Raji (cell line): ENCODE results near the gene MYH15.

Source experiments
- POLR2A ChIP-seq: IDR thresholded peaks from 2 replicates; pipeline ENCODE4 v1.6.1; 2011; ENCODE audit warnings: low read depth, low read length, control low read depth; ENCODE audit not compliant: insufficient read depth

MYH15 gene

DNA sequence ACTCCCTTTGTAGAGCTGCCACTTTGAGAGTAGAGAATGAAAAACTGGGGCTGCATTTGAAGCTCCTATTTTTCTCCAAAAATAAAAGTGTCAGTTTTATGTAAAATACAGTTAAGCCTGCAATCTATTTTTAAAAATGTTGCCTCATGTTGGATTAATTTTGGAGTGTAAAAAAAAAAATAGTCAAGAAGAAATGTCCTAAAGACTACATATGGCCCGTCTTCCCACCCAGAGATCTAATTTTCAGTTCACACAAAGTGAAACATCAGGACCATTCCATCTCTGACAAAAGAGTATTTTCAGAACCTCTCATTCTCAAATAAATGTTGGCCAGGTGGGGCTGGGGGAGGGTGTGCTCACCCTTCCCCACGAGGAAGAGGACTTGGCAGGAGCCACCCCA is 151.4 kb downstream of the MYH15 start:
- no peak for TF ChIP-seq POLR2A

DNA sequence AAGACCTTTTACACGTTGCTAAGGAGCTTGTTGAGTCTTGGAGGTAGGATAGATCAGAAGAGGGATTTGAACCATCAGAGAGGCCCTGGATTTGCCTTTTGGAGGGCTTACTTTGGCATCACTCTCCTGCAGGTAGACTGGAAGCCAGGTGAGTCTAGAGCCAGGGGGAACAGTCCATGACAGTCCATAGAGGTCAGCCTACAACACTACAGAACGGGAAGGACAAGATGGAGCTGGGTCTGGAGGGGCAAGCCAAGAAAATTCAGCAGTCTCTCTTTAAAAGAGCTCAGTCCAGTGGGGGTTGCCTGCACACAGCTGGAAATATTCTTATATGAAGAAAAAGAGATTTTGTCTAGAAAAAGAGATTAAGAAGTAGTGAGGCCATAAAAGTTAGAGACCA is 153.4 kb downstream of the MYH15 start:
- no peak for TF ChIP-seq POLR2A

DNA sequence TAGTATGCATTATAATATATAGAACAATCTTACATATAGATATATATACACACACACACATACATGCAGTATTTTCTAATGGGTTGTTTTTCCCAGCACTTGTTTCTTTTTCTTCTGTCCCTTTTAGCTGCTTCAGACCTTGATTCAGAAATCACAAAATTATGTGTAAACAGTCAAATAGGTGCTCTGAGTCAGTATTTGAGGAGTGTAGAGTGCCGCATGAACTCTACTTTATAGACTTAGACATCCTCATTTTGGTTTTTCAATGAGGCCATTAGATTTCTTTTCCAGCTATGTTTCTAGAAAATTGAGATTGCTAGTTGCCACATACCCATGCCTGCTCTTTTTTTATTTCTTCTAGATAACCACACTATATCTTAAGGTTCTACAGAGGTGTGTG is 155.8 kb downstream of the MYH15 start:
- no peak for TF ChIP-seq POLR2A

DNA sequence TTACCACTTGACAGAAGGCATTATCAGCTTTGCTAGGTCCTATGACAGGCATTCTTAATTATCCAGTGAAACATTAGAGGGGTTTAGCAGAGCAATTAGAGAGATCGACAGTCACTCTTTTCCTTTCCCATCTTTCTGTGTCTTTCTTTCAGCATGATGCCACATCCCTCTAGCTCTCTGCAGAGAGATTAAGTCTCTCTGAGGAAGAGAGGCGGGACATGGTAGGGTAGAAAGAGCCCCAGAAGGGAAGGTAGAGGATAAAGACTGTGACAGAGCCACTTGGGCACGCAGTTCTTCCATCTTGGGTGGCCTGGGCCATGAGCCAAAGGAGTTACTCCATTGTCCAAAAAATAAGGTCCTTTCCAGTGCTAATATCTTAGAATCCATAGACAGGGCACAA is 158.2 kb downstream of the MYH15 start:
- no peak for TF ChIP-seq POLR2A

DNA sequence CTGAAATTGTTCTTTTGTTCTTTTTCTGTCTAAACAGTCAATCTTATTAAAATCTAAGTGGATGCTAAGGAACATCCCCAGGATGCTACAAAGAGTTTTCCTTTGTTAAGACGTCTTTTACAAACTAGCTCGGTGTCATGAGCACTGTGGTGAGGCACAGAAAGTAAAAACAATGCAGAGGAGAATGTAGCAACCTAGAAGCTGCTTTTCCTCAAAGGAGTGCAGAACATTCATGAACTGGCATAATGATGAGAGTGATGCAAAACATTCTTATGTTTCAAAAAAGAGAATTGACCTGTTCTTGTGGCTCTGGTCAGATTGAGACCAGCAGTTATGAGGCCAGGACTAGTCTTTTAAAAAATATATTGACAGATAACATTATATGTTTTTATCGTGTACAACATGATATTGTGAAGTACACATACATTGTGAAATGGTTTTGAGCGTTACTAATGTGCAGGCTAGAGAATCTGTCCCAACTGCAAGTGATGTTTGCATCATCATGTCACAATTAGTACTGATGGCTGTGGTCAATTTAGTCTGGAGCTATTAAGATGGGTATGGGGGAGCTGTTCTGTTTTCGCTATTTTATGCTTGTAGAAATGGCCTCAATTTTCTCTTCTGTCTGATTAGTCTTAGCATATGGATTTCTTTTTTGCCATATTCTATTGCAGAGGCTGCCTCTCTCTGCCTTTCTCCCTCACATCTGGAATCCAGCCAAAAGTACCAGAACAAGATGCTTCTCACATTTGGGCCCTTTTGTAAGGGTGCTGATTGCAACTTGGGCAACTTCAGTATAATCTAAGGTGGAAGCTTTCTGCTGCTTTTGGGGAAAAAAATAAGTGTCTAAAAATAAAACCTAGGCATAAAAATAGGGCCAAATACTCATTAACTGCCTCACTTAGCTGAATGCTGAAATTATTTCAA is 163.8 kb downstream of the MYH15 start:
- no peak for TF ChIP-seq POLR2A

DNA sequence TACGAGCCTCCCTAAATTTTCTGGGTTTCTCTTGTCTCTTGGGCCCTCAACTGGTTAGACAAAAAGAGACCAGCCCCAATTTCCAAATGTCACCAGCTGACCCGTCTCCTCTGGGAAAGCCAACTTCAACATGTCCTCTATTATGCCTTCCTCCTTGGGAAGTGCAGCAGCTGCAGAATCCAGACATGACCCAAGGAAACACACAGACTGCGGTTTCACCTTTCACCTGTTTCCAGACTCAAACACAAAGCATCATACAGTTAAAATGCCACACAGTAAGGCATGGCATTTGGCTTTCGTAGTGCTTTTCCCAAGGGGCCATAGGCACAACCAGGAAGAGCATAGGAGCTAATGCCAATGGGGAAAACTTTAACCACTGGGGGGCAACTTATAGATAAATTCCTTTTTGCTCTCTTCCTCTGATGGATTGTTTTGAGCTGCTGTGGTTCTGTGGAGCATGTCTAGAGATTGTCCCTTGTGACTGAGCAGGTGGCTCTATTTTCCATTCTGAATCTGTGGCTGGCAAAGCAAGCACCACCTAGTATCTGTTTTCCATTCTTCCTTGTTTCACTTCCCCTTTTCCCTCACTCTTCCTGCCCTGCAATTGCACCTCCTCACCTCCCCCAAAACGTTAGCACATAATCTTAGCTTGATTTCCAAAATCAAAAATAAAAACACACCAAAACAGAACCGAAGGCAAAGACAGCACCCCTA is 164.7 kb downstream of the MYH15 start:
- TF ChIP-seq POLR2A: no peak

DNA sequence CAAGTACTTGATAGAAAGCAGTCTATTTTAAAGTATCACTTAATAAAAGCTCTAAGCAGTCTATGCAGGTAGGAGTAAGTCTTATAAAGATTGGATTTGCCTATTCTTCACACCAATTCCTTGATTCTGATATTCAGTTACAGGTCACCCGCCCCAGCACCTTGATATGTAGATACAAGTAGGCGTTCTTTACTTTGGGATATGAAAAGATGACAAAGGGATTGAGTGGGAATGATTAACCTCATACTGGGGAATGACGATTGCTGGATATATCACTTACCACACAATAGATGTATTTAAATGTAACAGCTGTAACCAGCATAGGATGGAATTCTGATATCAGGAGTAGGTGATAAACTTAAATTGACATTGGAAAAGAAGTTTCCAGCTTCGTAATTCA is 166.9 kb downstream of the MYH15 start:
- no peak for TF ChIP-seq POLR2A

DNA sequence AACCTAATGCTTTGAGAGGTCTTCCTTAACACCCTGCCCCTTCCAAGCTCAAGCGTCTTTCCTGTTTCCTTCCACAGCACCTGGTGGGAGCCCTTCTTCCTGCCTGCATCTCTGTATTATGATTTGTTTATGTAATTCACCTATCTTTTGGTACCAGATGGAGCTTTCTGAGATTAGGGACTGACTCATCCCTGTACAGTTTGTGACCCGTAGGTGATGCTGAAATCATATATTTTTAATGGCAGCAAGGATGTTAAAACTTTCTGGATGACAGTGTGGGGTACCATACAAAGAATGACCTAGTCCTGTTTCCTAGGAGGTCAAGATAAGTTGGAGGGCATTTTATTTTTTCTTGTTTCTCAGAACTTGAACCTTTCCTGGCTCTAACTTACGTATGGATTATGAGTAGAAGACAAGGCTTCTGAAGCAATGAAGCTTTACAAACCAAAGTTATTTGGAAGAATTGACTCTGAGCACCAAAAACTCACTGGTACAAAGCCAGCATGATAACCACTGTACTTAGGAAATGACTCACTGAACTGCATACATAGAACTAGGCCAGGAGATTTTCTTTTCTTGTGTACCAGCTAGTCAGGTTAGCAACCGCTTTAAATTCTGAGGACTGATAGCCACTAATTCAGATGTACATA is 167.4 kb downstream of the MYH15 start:
- TF ChIP-seq POLR2A: no peak

DNA sequence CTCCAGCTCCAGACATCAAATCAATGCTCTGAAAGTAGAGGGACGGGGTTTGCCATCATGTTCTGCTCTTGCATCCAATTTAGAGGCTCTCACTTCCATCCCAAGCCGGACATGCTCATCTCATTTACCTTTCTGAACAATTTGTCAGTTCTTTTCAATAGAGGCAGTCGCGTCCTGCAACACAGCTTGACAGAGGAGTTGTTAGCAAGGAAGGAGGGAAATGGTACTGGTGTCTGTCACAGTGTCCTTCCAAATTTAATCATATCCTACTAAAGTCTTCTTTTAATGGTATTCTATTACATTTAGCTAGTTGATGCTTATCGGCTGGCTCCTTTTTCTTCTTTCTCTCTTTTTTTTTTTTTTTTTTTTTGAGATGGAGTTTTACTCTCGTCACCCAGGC is 168.5 kb downstream of the MYH15 start:
- no peak for TF ChIP-seq POLR2A

DNA sequence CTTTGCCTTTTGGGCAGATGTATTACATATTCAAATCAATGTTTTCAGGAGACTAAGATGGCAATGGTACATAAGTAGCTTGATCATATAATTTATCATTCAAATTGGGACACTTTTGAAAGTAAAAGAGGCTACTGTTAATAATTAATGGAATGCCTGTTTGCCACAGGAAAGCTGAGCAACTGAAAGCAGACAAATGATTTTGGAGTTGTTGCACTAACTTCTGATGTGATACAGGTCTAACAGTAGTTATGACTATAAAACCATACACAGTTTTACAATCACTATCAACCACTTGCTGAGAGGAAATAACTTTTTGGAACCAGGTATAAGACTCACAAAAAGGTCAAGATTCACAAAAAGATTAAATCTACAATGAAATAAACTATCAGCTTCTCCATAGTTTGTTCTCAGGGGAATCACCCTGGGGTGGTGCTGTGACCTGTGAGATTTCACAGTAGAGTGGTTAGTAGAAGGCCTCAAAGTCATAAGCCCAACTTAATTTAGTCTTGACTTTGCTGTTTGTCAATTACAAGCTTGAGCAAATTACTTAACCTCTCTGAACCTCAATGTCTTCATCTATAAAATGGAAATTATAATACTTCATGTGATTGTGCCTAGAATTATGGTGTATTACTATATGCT is 171.4 kb downstream of the MYH15 start:
- TF ChIP-seq POLR2A: no peak

DNA sequence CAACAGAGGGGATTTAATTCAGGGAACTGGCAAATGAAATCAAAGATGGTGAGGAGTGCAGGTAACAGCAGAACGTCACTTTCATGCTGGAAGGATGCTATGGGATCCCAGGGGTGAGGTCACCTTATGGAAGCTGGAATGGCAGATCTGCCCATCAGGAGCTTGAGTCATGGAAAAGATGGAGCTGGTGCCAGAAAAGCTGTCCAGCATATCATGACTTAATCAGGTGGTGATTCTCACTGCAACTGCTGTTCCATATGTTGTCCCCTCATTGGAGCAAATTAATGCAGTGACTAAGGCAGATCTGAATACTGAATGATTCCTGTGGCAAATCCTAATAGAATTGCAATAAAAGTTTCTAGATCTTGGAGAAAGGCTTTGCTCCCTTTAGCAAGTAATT is 175.7 kb downstream of the MYH15 start:
- TF ChIP-seq POLR2A: no peak

DNA sequence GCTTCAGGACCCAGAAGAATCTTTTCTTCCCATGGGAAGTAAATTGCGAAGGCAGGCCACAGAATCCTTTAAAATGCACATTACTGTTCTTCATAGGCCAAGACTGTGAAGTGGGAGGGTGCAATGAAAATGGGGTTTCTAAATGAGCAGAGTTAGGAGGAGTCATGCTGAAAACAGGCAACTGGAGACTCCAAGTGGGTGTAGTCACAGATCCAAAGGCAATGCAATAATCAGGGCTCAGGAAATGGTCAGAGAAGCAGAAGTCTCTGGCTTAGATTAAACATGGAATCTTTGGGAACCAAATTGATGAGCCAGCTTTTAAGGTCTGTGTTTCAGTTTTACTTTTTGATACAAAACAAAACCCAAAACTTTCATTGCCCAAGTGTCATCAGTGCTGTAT is 176.4 kb downstream of the MYH15 start:
- TF ChIP-seq POLR2A: no peak

DNA sequence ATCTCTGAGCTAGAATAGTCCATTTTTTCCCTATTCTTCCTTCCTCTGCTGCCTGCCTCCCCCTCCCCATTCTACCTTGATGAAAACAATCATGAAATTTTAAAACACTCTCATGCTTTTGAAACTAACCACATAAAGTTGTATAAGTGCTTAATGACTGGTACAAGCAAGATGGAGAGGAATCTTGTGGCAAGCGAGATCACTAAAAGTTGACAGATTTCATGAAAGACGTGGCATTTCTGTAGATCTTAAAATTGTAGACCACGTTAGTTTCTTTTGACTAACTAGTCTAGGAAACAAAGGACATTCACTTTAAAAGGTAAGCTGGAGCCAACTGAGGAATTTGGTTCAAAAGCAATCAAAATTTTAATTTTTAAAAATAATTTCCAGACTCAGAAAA is 178.6 kb downstream of the MYH15 start:
- no peak for TF ChIP-seq POLR2A
